Ishikawa (cell line): ENCODE results near the gene DCLK1.

Experiments used
- CEBPB ChIP-seq: IDR thresholded peaks from 2 replicates; pipeline ENCODE4 v1.6.1; 2012
- CREB1 ChIP-seq: IDR thresholded peaks from 2 replicates; pipeline ENCODE4 v1.6.1; 2012; ENCODE audit warnings: low read depth
- EGR1 ChIP-seq: IDR thresholded peaks from 2 replicates; pipeline ENCODE4 v1.6.1; 2012
- EP300 ChIP-seq: IDR thresholded peaks from 2 replicates; pipeline ENCODE4 v1.6.1; 2012; ENCODE audit warnings: borderline replicate concordance
- FOXM1 ChIP-seq: IDR thresholded peaks from 2 replicates; pipeline ENCODE4 v1.6.1; 2012; ENCODE audit warnings: low read depth, borderline replicate concordance
- MAX ChIP-seq: IDR thresholded peaks from 2 replicates; pipeline ENCODE4 v1.6.1; 2012
- NFIC ChIP-seq: IDR thresholded peaks from 2 replicates; pipeline ENCODE4 v1.6.1; 2012
- REST ChIP-seq: IDR thresholded peaks from 2 replicates; pipeline ENCODE4 v1.6.1; 2012; ENCODE audit warnings: low read depth, mild to moderate bottlenecking
- TAF1 ChIP-seq: IDR thresholded peaks from 2 replicates; pipeline ENCODE4 v1.6.1; 2012; ENCODE audit warnings: low read depth, mild to moderate bottlenecking
- TCF12 ChIP-seq: IDR thresholded peaks from 2 replicates; pipeline ENCODE4 v1.6.1; 2012; ENCODE audit warnings: low read depth
- USF1 ChIP-seq: IDR thresholded peaks from 2 replicates; pipeline ENCODE4 v1.6.1; 2012
- YY1 ChIP-seq: IDR thresholded peaks from 2 replicates; pipeline ENCODE4 v1.6.1; 2012; ENCODE audit warnings: low read depth

- TF ChIP-seq MAX (no peak), EP300 (no peak), FOXM1 (no peak), CREB1 (no peak), USF1 (no peak), EGR1 (no peak), CEBPB (no peak), NFIC (no peak), REST (no peak), TAF1 (no peak), YY1 (no peak), TCF12 (no peak)
Measured at GRCh38 chr13:35881360-35881759, 249.8 kb downstream of the DCLK1 start.
